HepG2 (cell line): ENCODE results near the gene CHKA. TPM values are rescaled to one million over a fixed set of nuclear protein-coding genes. Genes with fewer than 3 reads are reported as not detected.

Experiments used
- BATF2 ChIP-seq: sonication (generic); formaldehyde crosslinking; IDR thresholded peaks from 2 replicates; pipeline ENCODE4 v1.8.0; 2022; ENCODE audit warnings: mild to moderate bottlenecking, missing genetic modification reagents, moderate library complexity
- CHD2 ChIP-seq: IDR thresholded peaks from 2 replicates; pipeline ENCODE4 v1.6.1; 2011; ENCODE audit warnings: low read depth, low read length, improper control_type of control experiment
- CREB1 ChIP-seq, 2 experiments: fragments of 450-650 bp in 1 of 2; IDR thresholded peaks; 2 replicates each; pipeline ENCODE4 v1.6.1; 2016 to 2017; ENCODE audit warnings: control low read depth in 1 of 2, mild to moderate bottlenecking in 1 of 2, missing compliant biosample characterization in 1 of 2, missing genetic modification characterization in 1 of 2
- GATA4 ChIP-seq: sonication (generic); IDR thresholded peaks from 2 replicates; pipeline ENCODE4 v1.6.1; 2016; ENCODE audit warnings: antibody characterized with exemption, low read depth, borderline replicate concordance
- HMG20A ChIP-seq: IDR thresholded peaks from 2 replicates; pipeline ENCODE4 v1.6.1; 2016; ENCODE audit warnings: borderline replicate concordance
- MEIS2 ChIP-seq: sonication (generic); formaldehyde crosslinking; IDR thresholded peaks from 2 replicates; pipeline ENCODE4 v1.9.0; 2021; ENCODE audit warnings: mild to moderate bottlenecking, missing genetic modification reagents
- MIER2 ChIP-seq: IDR thresholded peaks from 2 replicates; pipeline ENCODE4 v1.6.1; 2016; ENCODE audit warnings: missing biosample characterization, missing genetic modification reagents
- PAXIP1 ChIP-seq: sonication (generic); formaldehyde crosslinking; conservative IDR thresholded peaks from 2 replicates; pipeline ENCODE4 v1.4.0; 2020; ENCODE audit warnings: mild to moderate bottlenecking, missing genetic modification reagents, moderate library complexity
- SAP130 ChIP-seq: IDR thresholded peaks from 2 replicates; pipeline ENCODE4 v1.6.1; 2016; ENCODE audit warnings: low read depth
- SOX6 ChIP-seq, 2 experiments: fragments of 450-650 bp in 1 of 2; sonication (generic) in 1 of 2; formaldehyde crosslinking in 1 of 2; IDR thresholded peaks; 2 replicates each; pipeline versions ENCODE4 v1.4.0 to v1.6.1; 2017 to 2020; ENCODE audit warnings: antibody characterized with exemption in 1 of 2, mild to moderate bottlenecking in 1 of 2, missing genetic modification reagents in 1 of 2
- SP1 ChIP-seq, 2 experiments: fragments of 450-650 bp in 1 of 2; sonication (generic) in 1 of 2; formaldehyde crosslinking in 1 of 2; IDR thresholded peaks; 2 replicates each; pipeline versions ENCODE4 v1.4.0 to v1.6.1; 2016 to 2020; ENCODE audit warnings: missing genetic modification reagents in 1 of 2
- SRY ChIP-seq: sonication (generic); formaldehyde crosslinking; IDR thresholded peaks from 2 replicates; pipeline ENCODE4 v1.8.0; 2022; ENCODE audit warnings: mild to moderate bottlenecking, missing genetic modification reagents
- ZFP36L2 ChIP-seq: sonication (generic); formaldehyde crosslinking; IDR thresholded peaks from 2 replicates; pipeline ENCODE4 v1.4.0; 2020; ENCODE audit warnings: missing genetic modification reagents
- ZNF24 ChIP-seq: fragments of 450-650 bp; IDR thresholded peaks from 2 replicates; pipeline ENCODE4 v1.6.1; 2017; ENCODE audit warnings: antibody characterized with exemption, mild to moderate bottlenecking
- ZNF275 ChIP-seq: sonication (generic); formaldehyde crosslinking; IDR thresholded peaks from 2 replicates; pipeline ENCODE4 v1.8.0; 2022; ENCODE audit warnings: missing genetic modification reagents, mild to moderate bottlenecking, inconsistent platforms, borderline replicate concordance
- ZNF280D ChIP-seq: sonication (generic); formaldehyde crosslinking; IDR thresholded peaks from 2 replicates; pipeline ENCODE4 v1.5.1; 2020; ENCODE audit warnings: mild to moderate bottlenecking, missing genetic modification reagents
- ZNF335 ChIP-seq: sonication (generic); formaldehyde crosslinking; IDR thresholded peaks from 2 replicates; pipeline ENCODE4 v1.4.0; 2020; ENCODE audit warnings: missing genetic modification reagents
- ZNF605 ChIP-seq: sonication (generic); formaldehyde crosslinking; IDR thresholded peaks from 2 replicates; pipeline ENCODE4 v1.8.0; 2022; ENCODE audit warnings: mild to moderate bottlenecking, missing genetic modification reagents
- ZNF615 ChIP-seq: sonication (generic); formaldehyde crosslinking; IDR thresholded peaks from 2 replicates; pipeline ENCODE4 v1.5.0; 2020; ENCODE audit warnings: mild to moderate bottlenecking, missing genetic modification reagents, borderline replicate concordance
- ZSCAN25 ChIP-seq: sonication (generic); formaldehyde crosslinking; IDR thresholded peaks from 2 replicates; pipeline ENCODE4 v1.8.0; 2022; ENCODE audit warnings: mild to moderate bottlenecking, missing genetic modification reagents
- polyA plus RNA-seq, 8 experiments: library from polyadenylated mRNA; depleted of rRNA in 3 of 8; stranded (reverse) in 7 of 8; unstranded in 1 of 8; fragments of >200 nt; fragmentation: Illumina TruSeq in 4 of 8; extraction: Trizol in 4 of 8; gene quantifications; 2 replicates each; pipeline versions ENCODE4 v1.2.1 to v1.2.3, GENCODE V29; 2011 to 2016; ENCODE audit warnings: low read depth in 4 of 8, missing spikeins in 1 of 8, mixed read lengths in 1 of 8; ENCODE audit not compliant: insufficient read depth in 1 of 8
- total RNA-seq, 5 experiments: library from RNA; depleted of rRNA; stranded (reverse); fragments of >200 nt; fragmentation: Illumina TruSeq; extraction: Trizol; gene quantifications; 2 replicates each; pipeline ENCODE4 v1.2.3, GENCODE V29; 2016; ENCODE audit warnings: low read depth in 1 of 5

The CHKA gene
- total and polyA plus RNA-seq, 2 of the 13 experiments (the other 11 are each of a cell fraction or from before 2014, with no cell fraction given), result 71.6 to 92.7 TPM

- TF ChIP-seq BATF2 (CRISPR knock-in tag) (no peak), SRY (CRISPR knock-in tag) (no peak), ZFP36L2 (no peak), SOX6 (IDR thresholded peaks at IDR 0.05) (no peak), SOX6 (CRISPR knock-in tag; IDR thresholded peaks at IDR 0.05) (0 out of 2 replicates have a peak, but pooled peaks have one; percentile 2), HMG20A (CRISPR knock-in tag) (no peak), CHD2 (no peak), ZNF24 (no peak), ZNF615 (CRISPR knock-in tag) (no peak), MEIS2 (CRISPR knock-in tag) (0 out of 2 replicates have a peak, but pooled peaks have one; percentile 38), PAXIP1 (CRISPR knock-in tag) (no peak), CREB1 (IDR thresholded peaks at IDR 0.05) (no peak), CREB1 (CRISPR knock-in tag; IDR thresholded peaks at IDR 0.05) (no peak), ZSCAN25 (CRISPR knock-in tag) (peak; percentile 48; the same call in 1 of the 2 replicates), MIER2 (CRISPR knock-in tag) (no peak), SAP130 (CRISPR knock-in tag) (peak; percentile 56), ZNF605 (CRISPR knock-in tag) (peak; percentile 75), GATA4 (no peak), ZNF275 (CRISPR knock-in tag) (no peak), ZNF280D (CRISPR knock-in tag) (no peak), SP1 (IDR thresholded peaks at IDR 0.05) (no peak), SP1 (CRISPR knock-in tag; IDR thresholded peaks at IDR 0.05) (0 out of 2 replicates have a peak, but pooled peaks have one; percentile 33), ZNF335 (no peak)
Observed at GRCh38 chr11:68020575-68020974, 100.6 kb downstream of the CHKA start (continued).
